ENCODE results near the gene MYO1A.
"Not testable (repeated sequence)": the region's sequence is repeated elsewhere in the genome, so short reads cannot be mapped to it uniquely, and the experiment has no call there.

Gene MYO1A

GRCh38 chr12:56994231-56994746 lies 55.6 kb downstream of the MYO1A start:
- DNase-seq (ENCODE audit: low read depth in 3 of 3), result no peak

GRCh38 chr12:56993346-56993745 lies 56.6 kb downstream of the MYO1A start:
- no peak for DNase-seq (ENCODE audit: low read depth in 3 of 3)

- no peak for DNase-seq (ENCODE audit: low read depth in 3 of 3)
These were observed 58.3 kb downstream of the MYO1A start for GRCh38 chr12:56991319-56992246.

GRCh38 chr12:56990648-56991318 lies 59.1 kb downstream of the MYO1A start:
- DNase-seq (ENCODE audit: low read depth in 3 of 3), result no peak

GRCh38 chr12:56989861-56990610 lies 59.9 kb downstream of the MYO1A start:
- DNase-seq (ENCODE audit: low read depth in 3 of 3), result no peak

- no peak for DNase-seq (ENCODE audit: low read depth in 3 of 3)
These were observed 61.7 kb downstream of the MYO1A start for GRCh38 chr12:56988207-56988739.

GRCh38 chr12:56987551-56988053 lies 62.3 kb downstream of the MYO1A start:
- peak; percentile 44 to 72 (median 68) for DNase-seq (ENCODE audit: low read depth in 3 of 3)

GRCh38 chr12:56987011-56987410 lies 62.9 kb downstream of the MYO1A start:
- no peak for DNase-seq (ENCODE audit: low read depth in 3 of 3)

- DNase-seq (ENCODE audit: low read depth in 3 of 3), result not testable (repeated sequence)
These were observed 64.2 kb downstream of the MYO1A start for GRCh38 chr12:56985714-56986113.

- DNase-seq (ENCODE audit: low read depth in 3 of 3), result no peak
These were observed 66.5 kb downstream of the MYO1A start for GRCh38 chr12:56983386-56983785.

GRCh38 chr12:56982578-56983236 lies 67.2 kb downstream of the MYO1A start:
- not testable (repeated sequence) for DNase-seq (ENCODE audit: low read depth in 3 of 3)

GRCh38 chr12:56980941-56981530 lies 68.9 kb downstream of the MYO1A start:
- no peak for DNase-seq (ENCODE audit: low read depth in 3 of 3)

- no peak for DNase-seq (ENCODE audit: low read depth in 3 of 3)
These were observed 69.7 kb downstream of the MYO1A start for GRCh38 chr12:56980268-56980667.

- no peak for DNase-seq (ENCODE audit: low read depth in 3 of 3)
These were observed 70.3 kb downstream of the MYO1A start for GRCh38 chr12:56979628-56980027.
